ENCODE results near the gene DARS1.

The DARS1 gene

GRCh38 chr2:136014411-136014810 lies 29.0 kb upstream of the DARS1 start:
- DNase-seq = no peak

DNA sequence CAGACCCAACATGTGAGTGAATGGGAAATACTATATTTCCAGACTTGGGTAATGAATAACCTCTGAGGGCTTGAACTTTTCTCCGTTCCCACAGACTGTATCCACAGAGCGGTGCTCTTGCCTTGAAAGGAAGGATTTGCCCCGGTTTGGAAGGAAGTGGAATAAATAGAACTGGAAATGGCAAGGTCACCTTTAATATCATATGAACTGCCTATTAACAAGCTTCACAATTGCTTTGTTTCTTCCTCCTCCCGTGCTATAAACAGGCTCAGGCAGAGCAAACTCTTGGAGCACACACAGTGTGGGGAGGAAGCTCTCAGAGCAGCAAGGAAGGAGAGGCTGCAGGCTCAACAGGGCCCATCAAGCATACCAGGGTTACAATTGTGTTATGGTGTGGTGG lies 28.5 kb upstream of the DARS1 start:
- no peak for DNase-seq

DNA sequence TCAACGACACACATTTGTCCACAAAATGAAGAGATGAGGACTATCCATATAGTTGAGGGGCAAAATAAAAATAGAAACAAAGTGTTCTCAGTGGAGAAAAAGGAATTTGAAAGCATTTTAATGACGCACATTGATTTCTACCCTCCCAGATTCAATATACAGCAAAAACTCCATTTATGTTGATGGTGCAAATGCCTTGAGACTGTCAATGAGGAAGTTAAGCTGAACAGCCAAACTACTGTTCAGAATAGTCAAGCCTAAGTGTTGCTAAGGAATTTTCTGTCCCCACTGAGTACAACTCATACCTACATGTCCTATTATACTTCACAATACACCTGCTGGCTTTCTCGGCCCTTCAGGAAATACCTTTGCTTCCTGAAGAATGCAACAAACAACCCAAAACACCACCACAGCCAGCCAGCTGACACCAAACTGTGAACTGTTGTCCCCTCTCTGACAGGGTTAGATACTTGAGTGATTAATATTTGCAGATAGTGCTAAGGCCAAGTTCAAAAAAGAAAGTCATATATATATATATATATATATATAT lies 27.8 kb upstream of the DARS1 start:
- no peak for DNase-seq

DNA sequence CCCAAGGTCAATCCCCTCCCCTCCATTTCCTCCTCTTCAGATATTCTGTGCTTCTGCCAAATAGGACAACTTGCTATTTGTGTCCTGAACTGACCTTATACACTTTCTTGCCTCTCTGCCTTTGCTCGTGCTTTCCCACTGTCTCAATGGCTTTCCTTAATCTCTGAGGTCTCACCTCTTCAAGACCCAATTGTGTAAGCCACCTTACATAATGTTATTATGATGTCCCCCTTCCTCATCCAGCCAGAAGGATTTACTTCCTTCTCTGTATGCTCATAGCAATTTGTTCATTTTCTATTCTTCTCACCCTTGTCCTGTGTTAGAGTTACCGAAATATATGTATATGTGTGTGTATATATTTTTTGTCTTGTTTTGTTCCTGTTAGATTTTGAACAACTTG lies 26.9 kb upstream of the DARS1 start:
- no peak for DNase-seq

GRCh38 chr2:136010126-136010525 lies 24.7 kb upstream of the DARS1 start:
- DNase-seq = no peak

GRCh38 chr2:136008205-136008865 lies 22.9 kb upstream of the DARS1 start:
- DNase-seq = no peak

DNA sequence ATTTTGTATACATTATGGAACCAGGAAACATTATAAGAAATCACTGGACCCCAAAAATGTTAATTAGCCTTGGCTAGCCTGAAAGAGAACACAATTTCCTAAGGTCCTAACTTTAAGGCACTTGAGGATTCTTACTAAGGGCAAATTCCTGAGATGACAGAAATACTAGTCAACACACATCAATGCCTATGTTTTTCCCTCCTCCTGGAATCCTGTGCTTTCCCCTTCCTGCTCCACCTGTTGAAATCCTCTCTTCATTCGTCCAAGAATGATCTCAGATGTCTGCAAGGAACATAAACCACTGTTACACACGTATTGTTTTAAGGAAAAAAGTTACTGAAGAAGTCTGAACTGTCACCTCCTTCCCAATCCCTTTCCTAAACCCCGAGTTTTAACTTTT lies 21.2 kb upstream of the DARS1 start:
- no peak for DNase-seq

GRCh38 chr2:136005462-136006196 lies 20.2 kb upstream of the DARS1 start:
- DNase-seq = peak; percentile 6

GRCh38 chr2:136004965-136005364 lies 19.5 kb upstream of the DARS1 start:
- no peak for DNase-seq

GRCh38 chr2:136001131-136001530 lies 15.7 kb upstream of the DARS1 start:
- DNase-seq = no peak

DNA sequence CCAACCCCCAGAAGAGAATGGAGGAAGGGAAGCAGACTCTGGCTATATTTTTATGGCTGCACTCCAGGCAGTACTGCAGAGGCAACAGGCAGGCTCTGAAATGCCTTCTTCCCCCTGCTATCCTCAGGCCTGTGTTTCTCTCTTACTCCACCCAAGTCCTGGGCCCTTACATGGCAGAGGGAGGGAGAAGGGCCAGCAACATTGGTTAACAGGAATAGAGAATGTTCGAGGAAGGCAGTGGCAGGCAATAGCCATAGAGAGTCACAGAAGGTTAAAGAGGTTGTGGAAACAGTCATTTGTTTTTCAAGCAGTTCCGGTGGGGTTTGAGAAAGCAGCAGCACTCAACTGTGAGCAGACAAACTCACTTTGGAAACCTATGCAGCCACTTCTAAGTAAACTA lies 15.1 kb upstream of the DARS1 start:
- no peak for DNase-seq

GRCh38 chr2:135999899-136000298 lies 14.5 kb upstream of the DARS1 start:
- no peak for DNase-seq

DNA sequence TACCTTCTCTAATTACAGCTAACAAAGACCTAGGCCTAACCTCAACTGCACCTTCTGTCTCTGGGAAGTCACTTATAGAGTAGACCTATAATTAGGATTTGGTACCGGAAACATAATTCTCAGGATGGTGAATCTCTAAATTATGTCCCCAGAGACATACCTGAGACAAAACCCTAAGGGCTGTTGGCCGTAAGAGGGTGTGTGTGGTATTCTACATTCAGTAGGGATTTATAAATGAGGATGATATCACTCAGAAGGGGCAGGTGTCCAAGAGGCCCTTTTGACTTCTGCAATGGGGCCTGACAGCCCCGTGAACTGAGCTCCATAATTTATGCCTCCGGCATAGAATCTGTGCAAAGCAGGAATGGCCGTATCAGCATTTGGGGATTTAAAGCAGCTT lies 13.5 kb upstream of the DARS1 start:
- DNase-seq = no peak

DNA sequence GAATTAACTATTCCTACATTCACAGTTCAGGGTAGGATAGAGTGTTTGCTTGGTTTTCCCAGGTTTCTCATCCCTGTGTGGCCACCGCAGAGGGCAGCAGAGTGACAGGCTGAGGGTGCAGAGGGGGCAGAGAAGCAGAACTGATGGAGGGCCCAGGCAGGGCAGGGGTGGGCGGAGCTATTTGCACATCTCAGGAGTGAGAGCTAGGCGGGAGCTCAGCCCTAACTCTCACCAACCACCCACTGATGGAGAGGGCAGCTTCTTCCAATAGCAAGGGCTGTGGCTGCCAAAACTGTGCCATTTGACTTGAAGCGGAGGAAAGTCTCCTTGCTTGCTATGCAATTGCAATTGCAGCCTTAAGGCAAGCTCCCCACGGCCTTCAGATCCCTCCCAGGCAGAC lies 12.0 kb upstream of the DARS1 start:
- DNase-seq = peak; percentile 76

GRCh38 chr2:135996304-135996703 lies 10.9 kb upstream of the DARS1 start:
- DNase-seq = no peak

- no peak for DNase-seq
Measured at GRCh38 chr2:135994281-135994680, 8.9 kb upstream of the DARS1 start.

DNA sequence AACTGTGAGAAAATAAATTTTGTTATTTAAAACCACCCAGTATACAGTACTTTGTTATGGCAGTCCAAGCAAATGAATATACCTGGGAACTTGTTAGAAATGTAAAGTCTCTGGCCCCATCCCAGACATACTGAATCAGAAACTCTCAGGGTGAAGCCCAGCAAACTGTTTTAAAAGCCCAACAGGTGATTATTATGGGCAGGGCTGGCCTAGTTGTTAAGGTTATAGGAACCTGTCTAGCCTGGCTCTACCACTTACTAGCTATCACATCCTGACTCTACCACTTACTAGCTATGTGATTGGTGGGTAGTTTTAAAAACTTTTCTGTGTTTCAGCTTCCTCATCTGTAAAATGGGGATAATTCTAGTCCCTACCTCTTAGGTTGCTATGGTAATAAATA lies 8.0 kb upstream of the DARS1 start:
- DNase-seq = no peak

DNA sequence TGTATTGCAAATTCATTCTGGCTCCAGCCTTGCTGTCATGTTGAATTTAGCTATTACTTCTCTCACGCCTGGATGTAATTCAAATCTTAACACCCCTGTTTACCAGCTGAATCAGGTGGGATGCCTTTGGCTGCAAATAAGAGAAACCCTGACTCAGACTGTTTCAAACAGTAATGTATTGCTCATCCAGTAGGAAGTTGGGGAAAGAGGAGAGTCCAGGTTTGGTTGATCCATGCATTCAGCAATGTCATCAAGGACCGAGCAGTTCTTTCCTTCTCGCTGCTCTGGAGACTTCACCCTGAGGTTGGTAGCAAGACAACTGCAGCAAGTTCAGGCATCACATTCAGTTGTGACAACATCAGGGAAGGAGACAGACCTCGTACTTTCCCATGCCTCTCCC lies 6.4 kb upstream of the DARS1 start:
- no peak for DNase-seq

- DNase-seq = no peak
Measured at GRCh38 chr2:135987441-135987840, 2.0 kb upstream of the DARS1 start.

DNA sequence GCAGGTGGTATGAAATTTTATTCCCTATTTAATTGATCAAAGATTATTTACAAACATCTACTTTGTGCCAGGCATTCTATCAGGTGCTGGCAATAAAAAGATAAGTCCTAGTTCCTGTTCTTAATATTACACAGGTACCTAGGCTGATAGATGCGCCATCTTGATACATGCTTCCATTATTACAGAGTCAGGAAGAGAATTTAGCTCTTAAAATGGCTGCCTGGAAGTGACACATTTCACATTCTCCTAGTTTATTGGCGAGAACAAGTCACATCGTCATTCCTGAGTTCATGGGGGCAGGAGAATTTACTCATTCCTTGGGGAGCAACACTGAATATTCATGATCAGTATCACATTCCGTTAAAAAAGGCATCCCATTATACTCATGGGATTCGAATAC lies 1.1 kb upstream of the DARS1 start:
- no peak for DNase-seq

GRCh38 chr2:135985826-135986393 lies 484 bp upstream of the DARS1 start:
- DNase-seq = no peak

- no peak for DNase-seq
Measured at GRCh38 chr2:135984199-135985017, 1.0 kb downstream of the DARS1 start.

DNA sequence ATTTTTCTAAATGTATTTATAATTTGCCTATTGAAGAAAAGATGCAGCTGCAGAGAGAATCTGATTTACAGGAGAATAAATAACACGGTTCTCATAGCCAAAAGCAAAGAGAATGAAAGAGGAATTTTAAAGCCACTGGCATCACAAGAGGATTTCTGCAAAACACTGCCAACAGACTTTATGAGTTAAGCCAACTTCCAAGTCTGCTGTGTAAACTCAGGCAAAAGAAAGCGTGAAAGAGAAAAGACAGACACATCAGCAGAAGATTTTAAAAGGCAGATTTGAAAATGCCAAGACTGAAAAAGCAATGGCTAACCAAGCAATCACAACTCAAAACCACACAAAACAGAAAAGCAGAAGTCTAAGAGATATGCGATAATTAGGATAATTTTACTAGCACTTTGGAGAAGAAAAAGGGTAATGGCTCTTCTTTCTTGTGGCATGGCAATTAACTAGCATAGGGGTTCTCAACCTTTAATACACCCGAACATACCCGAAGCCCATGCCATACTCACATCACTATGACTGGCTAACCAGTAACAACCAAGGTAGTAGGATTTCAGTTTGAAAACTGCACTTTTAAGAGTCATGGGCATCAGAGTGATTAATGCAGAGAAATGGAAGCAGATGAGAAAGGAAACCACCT lies 4.9 kb downstream of the DARS1 start:
- no peak for DNase-seq

Measured in NCI-H146 (cell line).